CD14-positive monocyte (primary cell): Measurements from ENCODE around the gene MTCH1. TPM values are rescaled to one million over a fixed set of nuclear protein-coding genes. Genes with fewer than 3 reads are reported as not detected.
"Not testable (repeated sequence)": the region's sequence is repeated elsewhere in the genome, so short reads cannot be mapped to it uniquely, and the experiment has no call there.

Experiments used
- DNase-seq, 3 donors: peaks; one replicate each; pipeline ENCODE4 v3.0.0-alpha.2; 2011 to 2022
- H2AFZ ChIP-seq: 2 replicates; pipeline ENCODE4 v1.6.0; 2012; ENCODE audit warnings: mild to moderate bottlenecking, low read depth, low read length, inconsistent platforms; ENCODE audit not compliant: insufficient read depth, poor library complexity, severe bottlenecking
- H3K27ac ChIP-seq, 2 donors: 1 replicate in 1 of 2; 2 replicates in 1 of 2; pipeline ENCODE4 v1.5.1; 2012 to 2013; ENCODE audit warnings: low read length in 2 of 2, control low read depth in 1 of 2, inconsistent platforms in 1 of 2, low read depth in 1 of 2, mild to moderate bottlenecking in 1 of 2
- H3K27me3 ChIP-seq, 2 donors: one replicate each; pipeline versions ENCODE4 v1.6.0 to v1.6.1; 2011 to 2013; ENCODE audit warnings: low read length in 2 of 2; ENCODE audit not compliant: control insufficient read depth in 2 of 2, insufficient read depth in 2 of 2
- H3K36me3 ChIP-seq, 2 donors: replicated peaks in 1 of 2; 1 replicate in 1 of 2; 2 replicates in 1 of 2; pipeline versions ENCODE4 v1.5.1 to v1.6.1; 2012 to 2013; ENCODE audit warnings: low read length in 2 of 2, control low read depth in 1 of 2, inconsistent platforms in 1 of 2, mild to moderate bottlenecking in 1 of 2; ENCODE audit not compliant: insufficient read depth in 2 of 2, control insufficient read depth in 1 of 2
- H3K4me1 ChIP-seq, 2 donors: 1 replicate in 1 of 2; 2 replicates in 1 of 2; pipeline versions ENCODE4 v1.5.1 to v1.6.1; 2012 to 2013; ENCODE audit warnings: low read length in 2 of 2, control low read depth in 1 of 2, inconsistent platforms in 1 of 2, mild to moderate bottlenecking in 1 of 2, moderate library complexity in 1 of 2; ENCODE audit not compliant: insufficient read depth in 2 of 2, control insufficient read depth in 1 of 2
- H3K4me2 ChIP-seq: replicated peaks from 2 replicates; pipeline ENCODE3; 2012; ENCODE audit warnings: low read length, moderate library complexity, mild to moderate bottlenecking; ENCODE audit not compliant: poor library complexity, severe bottlenecking; ENCODE audit errors: extremely low read depth
- H3K4me3 ChIP-seq, 3 experiments: fragments of 200-600 bp in 1 of 3; sonication (generic) in 1 of 3; replicated peaks in 1 of 3; 1 replicate in 2 of 3; 2 replicates in 1 of 3; pipeline ENCODE4 v1.5.1; 2011 to 2013; ENCODE audit warnings: low read length in 3 of 3, mild to moderate bottlenecking in 3 of 3, control low read depth in 2 of 3, low read depth in 2 of 3, inconsistent platforms in 1 of 3, moderate library complexity in 1 of 3
- H3K79me2 ChIP-seq: 2 replicates; pipeline ENCODE4 v1.6.0; 2012; ENCODE audit warnings: mild to moderate bottlenecking, control low read depth, inconsistent platforms, low read length, moderate library complexity; ENCODE audit not compliant: insufficient read depth
- H3K9ac ChIP-seq: 2 replicates; pipeline ENCODE4 v1.6.0; 2017; ENCODE audit warnings: low read length, mild to moderate bottlenecking; ENCODE audit not compliant: insufficient read depth, poor library complexity, severe bottlenecking
- H3K9me3 ChIP-seq, 2 donors: replicated peaks in 1 of 2; 1 replicate in 1 of 2; 2 replicates in 1 of 2; pipeline versions ENCODE4 v1.5.1 to v1.6.1; 2012 to 2013; ENCODE audit warnings: low read length in 2 of 2, control low read depth in 1 of 2; ENCODE audit not compliant: control insufficient read depth in 1 of 2, insufficient read depth in 1 of 2
- H4K20me1 ChIP-seq: 2 replicates; pipeline ENCODE4 v1.6.0; 2012; ENCODE audit warnings: mild to moderate bottlenecking, low read length, control low read depth, moderate library complexity; ENCODE audit not compliant: insufficient read depth
- H3K27ac Mint-ChIP-seq, 7 donors: one replicate each; pipeline ENCODE4 v1.8.0; 2020; ENCODE audit warnings: mild to moderate bottlenecking in 7 of 7, mixed read lengths in 7 of 7, moderate library complexity in 6 of 7, inconsistent platforms in 2 of 7
- H3K27me3 Mint-ChIP-seq, 3 donors: one replicate each; pipeline ENCODE4 v1.8.0; 2021 to 2022; ENCODE audit warnings: low read depth in 3 of 3, mild to moderate bottlenecking in 3 of 3, mixed read lengths in 3 of 3, moderate library complexity in 3 of 3, inconsistent platforms in 1 of 3
- H3K36me3 Mint-ChIP-seq, 2 donors: one replicate each; pipeline ENCODE4 v1.8.0; 2020; ENCODE audit warnings: mixed read lengths in 2 of 2, inconsistent platforms in 1 of 2, mild to moderate bottlenecking in 1 of 2
- H3K4me1 Mint-ChIP-seq: one replicate; pipeline ENCODE4 v1.8.0; 2020; ENCODE audit warnings: mild to moderate bottlenecking, mixed read lengths
- H3K4me3 Mint-ChIP-seq, 2 donors: one replicate each; pipeline ENCODE4 v1.8.0; 2020; ENCODE audit warnings: mild to moderate bottlenecking in 2 of 2, mixed read lengths in 2 of 2, moderate library complexity in 1 of 2
- H3K9me3 Mint-ChIP-seq, 7 donors: one replicate each; pipeline ENCODE4 v1.8.0; 2020 to 2022; ENCODE audit warnings: mixed read lengths in 7 of 7, mild to moderate bottlenecking in 6 of 7, moderate library complexity in 6 of 7, inconsistent platforms in 2 of 7
- WGBS: methylation state at CpG from one replicate; pipeline ENCODE4 v1.1.5; 2013; ENCODE audit warnings: missing lambda C conversion rate; ENCODE audit not compliant: insufficient coverage; 5-methylcytosine and 5-hydroxymethylcytosine counted together
- intact Hi-C, 2 donors: fragments of 100-400 bp; cut with micrococcal nuclease; formaldehyde crosslinking; loops; one replicate each; pipeline versions ENCODE4 v1.15.0 to v1.15.1; 2023
- polyA plus RNA-seq, 3 donors: library from polyadenylated mRNA; depleted of rRNA in 1 of 3; unstranded in 2 of 3; stranded (reverse) in 1 of 3; fragments of 300-500 nt in 2 of 3; fragments of >200 nt in 1 of 3; fragmentation: Illumina TruSeq in 2 of 3; gene quantifications; 1 replicate in 2 of 3; 2 replicates in 1 of 3; pipeline ENCODE4 v1.2.3, GENCODE V29; 2012 to 2021
- TF ChIP-seq, protein P1 (sequence below): fragments of 200-600 bp; IDR thresholded peaks from one replicate; pipeline ENCODE4 v1.8.0; 2022; ENCODE audit warnings: antibody characterized with exemption, mild to moderate bottlenecking

The MTCH1 gene
- polyA plus RNA-seq, 3 donors = 111 to 118 (median 111) TPM

- WGBS = 95% methylated on average over 4 of the region's 40 CpGs
- H3K36me3 Mint-ChIP-seq, intact Hi-C loops, H4K20me1 ChIP-seq, H3K27me3 ChIP-seq, DNase-seq, H3K4me3 Mint-ChIP-seq, H3K4me1 Mint-ChIP-seq, H3K79me2 ChIP-seq, H3K9me3 ChIP-seq, H3K36me3 ChIP-seq, H2AFZ ChIP-seq, H3K4me3 ChIP-seq, H3K9ac ChIP-seq, H3K4me2 ChIP-seq, H3K27ac ChIP-seq, H3K27ac Mint-ChIP-seq, H3K4me1 ChIP-seq: not testable (repeated sequence)
- Mint-ChIP-seq H3K27me3 (peaks cover 10 to 17% (median 15%) of the 10 kb centered on the region in 3 donors), H3K9me3 (peaks cover 0 to 11% (median 2%) of the 10 kb centered on the region in 7 donors)
Observed at GRCh38 chr6:36941561-36941960, 44.4 kb downstream of the MTCH1 start.

- Mint-ChIP-seq H3K9me3 (peaks cover 0 to 11% (median 2%) of the 10 kb centered on the region in 7 donors), H3K36me3 (no peaks in the 10 kb centered on the region), H3K4me1 (no peaks in the 10 kb centered on the region), H3K4me3 (no peak overlapping the region), H3K27me3 (peaks cover 12 to 23% (median 18%) of the 10 kb centered on the region in 3 donors), H3K27ac (peak overlapping the region in 1 of 7 donors; percentile 10)
- no peaks in the 10 kb centered on the region for H4K20me1 ChIP-seq
- intact Hi-C loops = no loop called here
- no peak overlapping the region for H3K4me3 ChIP-seq
- TF ChIP-seq, protein P1, sequence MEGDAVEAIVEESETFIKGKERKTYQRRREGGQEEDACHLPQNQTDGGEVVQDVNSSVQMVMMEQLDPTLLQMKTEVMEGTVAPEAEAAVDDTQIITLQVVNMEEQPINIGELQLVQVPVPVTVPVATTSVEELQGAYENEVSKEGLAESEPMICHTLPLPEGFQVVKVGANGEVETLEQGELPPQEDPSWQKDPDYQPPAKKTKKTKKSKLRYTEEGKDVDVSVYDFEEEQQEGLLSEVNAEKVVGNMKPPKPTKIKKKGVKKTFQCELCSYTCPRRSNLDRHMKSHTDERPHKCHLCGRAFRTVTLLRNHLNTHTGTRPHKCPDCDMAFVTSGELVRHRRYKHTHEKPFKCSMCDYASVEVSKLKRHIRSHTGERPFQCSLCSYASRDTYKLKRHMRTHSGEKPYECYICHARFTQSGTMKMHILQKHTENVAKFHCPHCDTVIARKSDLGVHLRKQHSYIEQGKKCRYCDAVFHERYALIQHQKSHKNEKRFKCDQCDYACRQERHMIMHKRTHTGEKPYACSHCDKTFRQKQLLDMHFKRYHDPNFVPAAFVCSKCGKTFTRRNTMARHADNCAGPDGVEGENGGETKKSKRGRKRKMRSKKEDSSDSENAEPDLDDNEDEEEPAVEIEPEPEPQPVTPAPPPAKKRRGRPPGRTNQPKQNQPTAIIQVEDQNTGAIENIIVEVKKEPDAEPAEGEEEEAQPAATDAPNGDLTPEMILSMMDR = no peak
- no peaks in the 10 kb centered on the region for H3K4me1 ChIP-seq
- no peak overlapping the region for H3K4me2 ChIP-seq
- no peaks in the 10 kb centered on the region for H3K9me3 ChIP-seq
- no peak overlapping the region for H2AFZ ChIP-seq
- H3K9ac ChIP-seq = no peak overlapping the region
- H3K36me3 ChIP-seq = no peaks in the 10 kb centered on the region
- no peak overlapping the region for H3K27ac ChIP-seq
- H3K79me2 ChIP-seq = no peaks in the 10 kb centered on the region
- no peak for DNase-seq
- WGBS = 92% methylated on average over 9 of the region's 10 CpGs
- H3K27me3 ChIP-seq = peaks cover 0 to 4% of the 10 kb centered on the region in 2 donors
Observed at GRCh38 chr6:36940027-36940426, 46.0 kb downstream of the MTCH1 start.

GRCh38 chr6:36939005-36939404, 47.0 kb downstream of the MTCH1 start:
- H3K4me3 Mint-ChIP-seq, H3K9me3 ChIP-seq, H3K27me3 ChIP-seq, H3K4me1 ChIP-seq, DNase-seq, H3K4me2 ChIP-seq, H3K4me1 Mint-ChIP-seq, H3K36me3 ChIP-seq, H3K4me3 ChIP-seq, H2AFZ ChIP-seq, H3K79me2 ChIP-seq, H3K27ac Mint-ChIP-seq, H3K9ac ChIP-seq, intact Hi-C loops, H4K20me1 ChIP-seq, H3K27ac ChIP-seq, H3K36me3 Mint-ChIP-seq: not testable (repeated sequence)
- Mint-ChIP-seq H3K9me3 (peaks cover 0 to 11% (median 2%) of the 10 kb centered on the region in 7 donors), H3K27me3 (peaks cover 12 to 22% (median 14%) of the 10 kb centered on the region in 3 donors)
- WGBS = 97% methylated on average over 5 of the region's 5 CpGs
